HepG2 (cell line): ENCODE data around the gene GBP1. TPM values are rescaled to one million over a fixed set of nuclear protein-coding genes. Genes with fewer than 3 reads are reported as not detected.
A peak's percentile ranks its signal among the peaks of the same experiment; 100 is the strongest.

Source experiments
- ATAC-seq: fragments of 200-7000 bp; cut with Tn5 transposase; 3 replicates; pipeline ENCODE4 v1.9.1; 2020; ENCODE audit warnings: mild to moderate bottlenecking, moderate library complexity
- BruUV-seq: library from RNA; stranded (reverse); fragments of 400-500 nt; replicated peaks from 2 replicates; lab custom pipeline; 2021; lab: Mats Ljungman, UMichigan
- CTCF ChIA-PET: fragments of 300-600 bp; formaldehyde crosslinking; extraction: SDS; loops from one replicate; lab custom pipeline; 2021; ENCODE audit warnings: low total read pairs, inconsistent platforms, low intra/inter-chr PET ratio; lab: Yijun Ruan, JAX
- POLR2A ChIA-PET: fragments of 350-600 bp; sonication (Branson Sonifier 250); formaldehyde crosslinking; loops from one replicate; lab custom pipeline; 2020; ENCODE audit warnings: antibody characterized with exemption, inconsistent platforms; lab: Yijun Ruan, JAX
- DNase-seq: peaks from one replicate; pipeline ENCODE4 v3.0.0-alpha.2; 2015; ENCODE audit warnings: low spot score
- FAIRE-seq: peaks from 3 replicates; lab custom pipeline; 2011; peaks lifted over from hg19 to GRCh38; lab: Jason Lieb, UNC
- H2AFZ ChIP-seq: one replicate; pipeline ENCODE4 v1.6.1; 2011; ENCODE audit warnings: low read length, inconsistent platforms
- H3K27ac ChIP-seq: fragments of 300-600 bp; 3 replicates; pipeline ENCODE4 v1.8.0; 2011; ENCODE audit warnings: mixed run types, mild to moderate bottlenecking, mixed read lengths, low read length, inconsistent platforms; ENCODE audit not compliant: insufficient read depth; ENCODE audit errors: extremely low read length
- H3K27me3 ChIP-seq, 2 experiments: fragments of 200-600 bp in 1 of 2; 2 replicates in 1 of 2; 3 replicates in 1 of 2; pipeline versions ENCODE4 v1.6.0 to v1.8.0; 2011; ENCODE audit warnings: low read length in 2 of 2, mild to moderate bottlenecking in 2 of 2, moderate library complexity in 2 of 2, inconsistent platforms in 1 of 2; ENCODE audit not compliant: insufficient read depth in 2 of 2, control insufficient read depth in 1 of 2
- H3K36me3 ChIP-seq, 2 experiments: fragments of 200-600 bp in 1 of 2; replicated peaks in 1 of 2; 2 replicates in 1 of 2; 3 replicates in 1 of 2; pipeline versions ENCODE4 v1.5.1 to v1.8.0; 2011; ENCODE audit warnings: low read length in 2 of 2, inconsistent platforms in 1 of 2; ENCODE audit not compliant: insufficient read depth in 2 of 2, control insufficient read depth in 1 of 2
- H3K4me1 ChIP-seq: 2 replicates; pipeline ENCODE4 v1.5.1; 2012; ENCODE audit warnings: low read length, inconsistent platforms; ENCODE audit not compliant: insufficient read depth
- H3K4me2 ChIP-seq: 2 replicates; pipeline ENCODE4 v1.6.0; 2011; ENCODE audit warnings: low read depth, low read length, inconsistent platforms
- H3K4me3 ChIP-seq, 3 experiments: fragments of 200-600 bp in 1 of 3; sonication (generic), shearing (Covaris generic) in 1 of 3; replicated peaks in 1 of 3; 2 replicates each; pipeline ENCODE4 v1.5.1; 2011 to 2016; ENCODE audit warnings: low read length in 3 of 3, inconsistent platforms in 2 of 3, low read depth in 2 of 3, mild to moderate bottlenecking in 2 of 3, control low read depth in 1 of 3, mixed read lengths in 1 of 3; ENCODE audit not compliant: insufficient read depth in 1 of 3
- H3K79me2 ChIP-seq: one replicate; pipeline ENCODE4 v1.6.1; 2011; ENCODE audit warnings: low read length, inconsistent platforms; ENCODE audit not compliant: insufficient read depth
- H3K9ac ChIP-seq: 2 replicates; pipeline ENCODE4 v1.6.0; 2011; ENCODE audit warnings: mild to moderate bottlenecking, low read depth, low read length, inconsistent platforms; ENCODE audit not compliant: insufficient read depth
- H3K9me3 ChIP-seq: 2 replicates; pipeline ENCODE4 v1.5.1; 2012; ENCODE audit warnings: mild to moderate bottlenecking, low read length
- H4K20me1 ChIP-seq: 2 replicates; pipeline ENCODE4 v1.6.0; 2011; ENCODE audit warnings: inconsistent platforms, mild to moderate bottlenecking, low read length, moderate library complexity; ENCODE audit not compliant: insufficient read depth
- ARID2 ChIP-seq: sonication (generic); formaldehyde crosslinking; IDR thresholded peaks from 2 replicates; pipeline ENCODE4 v1.8.1; 2022; ENCODE audit warnings: mild to moderate bottlenecking, missing genetic modification reagents, borderline replicate concordance
- CCDC6 ChIP-seq: sonication (generic); formaldehyde crosslinking; IDR thresholded peaks from 2 replicates; pipeline ENCODE4 v1.8.1; 2022; ENCODE audit warnings: mild to moderate bottlenecking, missing genetic modification reagents, moderate library complexity
- HDAC2 ChIP-seq: sonication (generic); formaldehyde crosslinking; IDR thresholded peaks from 2 replicates; pipeline ENCODE4 v1.4.0; 2020; ENCODE audit warnings: missing genetic modification reagents
- SP4 ChIP-seq: sonication (generic); formaldehyde crosslinking; IDR thresholded peaks from 2 replicates; pipeline ENCODE4 v1.8.1; 2023; ENCODE audit warnings: mild to moderate bottlenecking, missing genetic modification reagents
- SRSF9 ChIP-seq: fragments of 200-400 bp; formaldehyde crosslinking; IDR thresholded peaks from 2 replicates; pipeline ENCODE4 v1.6.1; 2018; ENCODE audit warnings: borderline replicate concordance, mild to moderate bottlenecking, low read depth, low read length; ENCODE audit not compliant: insufficient read depth, poor library complexity, severe bottlenecking
- SYNCRIP ChIP-seq: fragments of 200-400 bp; formaldehyde crosslinking; IDR thresholded peaks from 2 replicates; pipeline ENCODE4 v1.6.1; 2018; ENCODE audit warnings: mild to moderate bottlenecking, low read depth, low read length; ENCODE audit not compliant: insufficient read depth
- U2AF1 ChIP-seq: fragments of 200-400 bp; formaldehyde crosslinking; optimal IDR thresholded peaks from 2 replicates; pipeline ENCODE3; 2017; ENCODE audit warnings: mild to moderate bottlenecking, low read depth, low read length
- ZBTB42 ChIP-seq: sonication (generic); formaldehyde crosslinking; IDR thresholded peaks from 2 replicates; pipeline ENCODE4 v1.5.0; 2020; ENCODE audit warnings: mild to moderate bottlenecking, missing genetic modification reagents
- ZNF10 ChIP-seq: sonication (generic); formaldehyde crosslinking; IDR thresholded peaks from 2 replicates; pipeline ENCODE4 v1.4.0; 2020; ENCODE audit warnings: mild to moderate bottlenecking, low read depth, missing genetic modification reagents, borderline replicate concordance
- ZNF335 ChIP-seq: sonication (generic); formaldehyde crosslinking; IDR thresholded peaks from 2 replicates; pipeline ENCODE4 v1.4.0; 2020; ENCODE audit warnings: missing genetic modification reagents
- ZNF414 ChIP-seq: sonication (generic); formaldehyde crosslinking; IDR thresholded peaks from 2 replicates; pipeline ENCODE4 v1.5.0; 2020; ENCODE audit warnings: missing genetic modification reagents
- ZNF430 ChIP-seq: sonication (generic); formaldehyde crosslinking; IDR thresholded peaks from 2 replicates; pipeline ENCODE4 v1.9.0; 2021; ENCODE audit warnings: mild to moderate bottlenecking, missing genetic modification reagents
- ZNF747 ChIP-seq: sonication (generic); formaldehyde crosslinking; IDR thresholded peaks from 2 replicates; pipeline ENCODE4 v1.8.1; 2023; ENCODE audit warnings: missing genetic modification reagents, mild to moderate bottlenecking, borderline replicate concordance
- ZNF761 ChIP-seq: sonication (generic); formaldehyde crosslinking; conservative IDR thresholded peaks from 2 replicates; pipeline ENCODE4 v1.4.0; 2020; ENCODE audit warnings: mild to moderate bottlenecking, missing genetic modification reagents
- WGBS: methylation state at CpG from one replicate; pipeline ENCODE4 v1.1.6; 2017; ENCODE audit warnings: low lambda C conversion rate; 5-methylcytosine and 5-hydroxymethylcytosine counted together
- in situ Hi-C: cut with HindIII; loops from 2 replicates; pipeline ENCODE4 v1.10.0; 2017; ENCODE audit warnings: low pct_unique_long_range_greater_than_20kb; ENCODE audit not compliant: extremely low pct_ligation_motif_present
- intact Hi-C: fragments of 100-400 bp; cut with micrococcal nuclease; formaldehyde crosslinking; loops from one replicate; pipeline ENCODE4 v1.10.0; 2022; ENCODE audit not compliant: unreplicated experiment
- polyA plus RNA-seq, 8 experiments: library from polyadenylated mRNA; depleted of rRNA in 3 of 8; stranded (reverse) in 7 of 8; unstranded in 1 of 8; fragments of >200 nt; fragmentation: Illumina TruSeq in 4 of 8; extraction: Trizol in 4 of 8; gene quantifications; 2 replicates each; pipeline versions ENCODE4 v1.2.1 to v1.2.3, GENCODE V29; 2011 to 2016; ENCODE audit warnings: low read depth in 4 of 8, missing spikeins in 1 of 8, mixed read lengths in 1 of 8; ENCODE audit not compliant: insufficient read depth in 1 of 8
- total RNA-seq, 5 experiments: library from RNA; depleted of rRNA; stranded (reverse); fragments of >200 nt; fragmentation: Illumina TruSeq; extraction: Trizol; gene quantifications; 2 replicates each; pipeline ENCODE4 v1.2.3, GENCODE V29; 2016; ENCODE audit warnings: low read depth in 1 of 5
- TF ChIP-seq, protein P1 (sequence below): sonication (generic); formaldehyde crosslinking; IDR thresholded peaks from 2 replicates; pipeline ENCODE4 v1.4.0; 2020; ENCODE audit warnings: missing genetic modification reagents, borderline replicate concordance

The GBP1 gene
- total and polyA plus RNA-seq, 2 of the 13 experiments (the other 11 are each of a cell fraction or from before 2014, with no cell fraction given): 0.62 to 2.3 TPM

DNA sequence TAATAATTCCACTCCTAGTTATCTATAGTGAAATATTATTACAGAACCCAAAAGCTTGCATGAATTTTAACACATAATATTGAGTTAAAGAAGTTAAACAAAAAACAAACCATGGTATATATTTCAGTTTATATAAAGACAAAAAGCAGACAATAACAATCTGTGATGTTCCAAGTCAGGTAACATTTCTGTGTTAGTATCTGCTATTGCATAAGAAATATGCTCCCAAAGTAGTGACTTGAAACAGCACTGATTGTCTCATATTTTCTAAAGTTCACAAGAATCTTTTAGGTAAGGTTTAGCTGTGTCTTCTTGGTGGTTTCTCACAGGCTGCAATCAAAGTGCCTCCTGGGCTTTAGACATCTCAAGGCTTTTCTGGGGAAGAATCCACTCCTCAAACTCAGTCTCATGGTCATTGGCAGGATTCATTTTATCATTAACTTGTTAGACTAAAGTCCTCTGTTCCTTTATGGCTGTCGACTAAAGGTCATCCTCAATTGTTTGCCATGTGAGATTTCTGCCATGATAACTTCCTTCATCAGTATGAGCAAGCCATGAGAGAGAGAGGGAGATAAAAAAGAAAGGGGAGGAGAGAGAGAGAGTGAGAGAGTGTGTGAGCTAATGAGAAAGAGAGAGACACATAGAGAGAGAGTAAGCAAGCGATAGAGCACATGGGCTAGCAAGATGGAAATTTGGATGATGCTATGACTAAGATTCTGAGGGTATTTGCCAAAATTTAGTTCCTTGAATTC is 19.9 kb downstream of the GBP1 start:
- Histone ChIP-seq H3K4me3 (no peak overlapping the region; a peak in 2 of 6 replicates), H3K9me3 (peaks cover 18% of the 10 kb centered on the region), H4K20me1 (no peaks in the 10 kb centered on the region), H3K4me2 (peak overlapping the region; percentile 56), H3K79me2 (no peaks in the 10 kb centered on the region), H2AFZ (no peak overlapping the region), H3K36me3 (no peaks in the 10 kb centered on the region), H3K27me3 (no peaks in the 10 kb centered on the region), H3K27ac (peak overlapping the region; percentile 45), H3K4me1 (peaks cover 36% of the 10 kb centered on the region), H3K9ac (no peak overlapping the region)
- in situ Hi-C loops: no loop called here
- intact Hi-C loops: no loop called here
- WGBS: 8% methylated on average over 2 of the region's 2 CpGs
- TSS peak; percentile 76 for BruUV-seq
- ATAC-seq: peak; percentile 97
- CTCF ChIA-PET: no interaction called here
- peak; percentile 81 for FAIRE-seq
- DNase-seq: peak; percentile 95
- POLR2A ChIA-PET: interaction anchor here (1.0 to 1.5 kb wide), 4 partner anchors 9 to 23 kb away, joined by 3 to 6 read pairs (median 4); partner anchors contain the start of gene GBP3
- TF ChIP-seq, protein P1, sequence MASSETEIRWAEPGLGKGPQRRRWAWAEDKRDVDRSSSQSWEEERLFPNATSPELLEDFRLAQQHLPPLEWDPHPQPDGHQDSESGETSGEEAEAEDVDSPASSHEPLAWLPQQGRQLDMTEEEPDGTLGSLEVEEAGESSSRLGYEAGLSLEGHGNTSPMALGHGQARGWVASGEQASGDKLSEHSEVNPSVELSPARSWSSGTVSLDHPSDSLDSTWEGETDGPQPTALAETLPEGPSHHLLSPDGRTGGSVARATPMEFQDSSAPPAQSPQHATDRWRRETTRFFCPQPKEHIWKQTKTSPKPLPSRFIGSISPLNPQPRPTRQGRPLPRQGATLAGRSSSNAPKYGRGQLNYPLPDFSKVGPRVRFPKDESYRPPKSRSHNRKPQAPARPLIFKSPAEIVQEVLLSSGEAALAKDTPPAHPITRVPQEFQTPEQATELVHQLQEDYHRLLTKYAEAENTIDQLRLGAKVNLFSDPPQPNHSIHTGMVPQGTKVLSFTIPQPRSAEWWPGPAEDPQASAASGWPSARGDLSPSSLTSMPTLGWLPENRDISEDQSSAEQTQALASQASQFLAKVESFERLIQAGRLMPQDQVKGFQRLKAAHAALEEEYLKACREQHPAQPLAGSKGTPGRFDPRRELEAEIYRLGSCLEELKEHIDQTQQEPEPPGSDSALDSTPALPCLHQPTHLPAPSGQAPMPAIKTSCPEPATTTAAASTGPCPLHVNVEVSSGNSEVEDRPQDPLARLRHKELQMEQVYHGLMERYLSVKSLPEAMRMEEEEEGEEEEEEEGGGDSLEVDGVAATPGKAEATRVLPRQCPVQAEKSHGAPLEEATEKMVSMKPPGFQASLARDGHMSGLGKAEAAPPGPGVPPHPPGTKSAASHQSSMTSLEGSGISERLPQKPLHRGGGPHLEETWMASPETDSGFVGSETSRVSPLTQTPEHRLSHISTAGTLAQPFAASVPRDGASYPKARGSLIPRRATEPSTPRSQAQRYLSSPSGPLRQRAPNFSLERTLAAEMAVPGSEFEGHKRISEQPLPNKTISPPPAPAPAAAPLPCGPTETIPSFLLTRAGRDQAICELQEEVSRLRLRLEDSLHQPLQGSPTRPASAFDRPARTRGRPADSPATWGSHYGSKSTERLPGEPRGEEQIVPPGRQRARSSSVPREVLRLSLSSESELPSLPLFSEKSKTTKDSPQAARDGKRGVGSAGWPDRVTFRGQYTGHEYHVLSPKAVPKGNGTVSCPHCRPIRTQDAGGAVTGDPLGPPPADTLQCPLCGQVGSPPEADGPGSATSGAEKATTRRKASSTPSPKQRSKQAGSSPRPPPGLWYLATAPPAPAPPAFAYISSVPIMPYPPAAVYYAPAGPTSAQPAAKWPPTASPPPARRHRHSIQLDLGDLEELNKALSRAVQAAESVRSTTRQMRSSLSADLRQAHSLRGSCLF (CRISPR knock-in tag): no peak
- TF ChIP-seq ZBTB42 (no peak), U2AF1 (no peak), HDAC2 (CRISPR knock-in tag) (peak; percentile 86), ARID2 (no peak), ZNF10 (CRISPR knock-in tag) (no peak), ZNF761 (CRISPR knock-in tag) (no peak), SRSF9 (no peak), ZNF747 (CRISPR knock-in tag) (0 out of 2 replicates have a peak, but pooled peaks have one; percentile 22), ZNF414 (CRISPR knock-in tag) (no peak), SYNCRIP (no peak), CCDC6 (CRISPR knock-in tag) (peak; percentile 58; the same call in 1 of the 2 replicates), ZNF335 (no peak), SP4 (CRISPR knock-in tag) (no peak), ZNF430 (0 out of 2 replicates have a peak, but pooled peaks have one; percentile 54)
